Forelimb muscle (tissue), 1 donor: Measurements from ENCODE around the gene HDAC4. TPM values are rescaled to one million over a fixed set of nuclear protein-coding genes. Genes with fewer than 3 reads are reported as not detected.

Source experiments
- DNase-seq: peaks from one replicate; pipeline ENCODE4 v3.0.0-alpha.2; 2013; ENCODE audit warnings: low read depth
- polyA plus RNA-seq: library from polyadenylated mRNA; unstranded; fragments of 120-200 nt; gene quantifications from one replicate; pipeline ENCODE4 v1.2.1, GENCODE V29; 2013; ENCODE audit not compliant: insufficient read length

HDAC4 gene
- polyA plus RNA-seq, 1 donor: 12.6 TPM

- no peak for DNase-seq
Observed at GRCh38 chr2:239429473-239430350, 28.9 kb upstream of the HDAC4 start.

- no peak for DNase-seq
Observed at GRCh38 chr2:239425631-239426030, 24.8 kb upstream of the HDAC4 start.

- no peak for DNase-seq
Observed at GRCh38 chr2:239424337-239425045, 23.7 kb upstream of the HDAC4 start.

DNA sequence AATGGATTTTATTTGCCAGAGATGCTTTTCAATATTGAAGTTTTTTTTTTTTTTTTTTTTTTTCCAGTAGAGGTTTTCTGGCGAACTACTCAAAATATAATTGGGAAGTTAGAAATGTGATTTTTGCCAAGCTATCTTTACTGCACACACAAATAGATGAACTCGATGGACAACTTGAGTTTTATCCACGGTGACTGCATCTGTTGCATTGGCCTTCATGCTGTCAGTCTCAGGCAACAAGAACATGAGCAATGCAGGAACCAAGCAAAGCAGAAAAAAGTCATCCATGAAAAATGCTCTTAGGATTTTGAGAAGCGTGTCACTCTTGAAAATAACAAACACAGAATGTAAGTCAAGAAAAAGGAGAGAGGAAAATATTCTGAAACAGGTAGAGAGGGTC lies 22.7 kb upstream of the HDAC4 start:
- no peak for DNase-seq

DNA sequence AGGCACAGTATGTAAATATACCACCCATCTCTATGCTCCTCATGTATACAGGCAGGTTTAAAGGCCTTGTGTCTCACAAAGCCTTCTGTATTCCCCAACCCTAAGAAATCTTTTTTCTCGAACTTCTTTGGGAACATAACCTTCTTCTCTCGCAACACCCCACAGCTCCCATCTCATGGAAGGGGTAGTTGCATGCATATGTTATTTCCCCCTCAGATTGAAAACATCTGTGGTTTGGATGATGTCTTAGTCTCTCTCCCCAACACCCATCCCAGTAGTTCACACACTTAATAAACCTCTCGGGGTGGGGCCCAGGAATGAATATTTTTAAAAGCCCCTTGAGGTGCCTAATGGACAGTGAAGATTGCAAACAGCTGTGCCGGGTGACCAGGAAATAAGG lies 21.0 kb upstream of the HDAC4 start:
- DNase-seq: no peak

GRCh38 chr2:239420082-239420481 lies 19.3 kb upstream of the HDAC4 start:
- no peak for DNase-seq

DNA sequence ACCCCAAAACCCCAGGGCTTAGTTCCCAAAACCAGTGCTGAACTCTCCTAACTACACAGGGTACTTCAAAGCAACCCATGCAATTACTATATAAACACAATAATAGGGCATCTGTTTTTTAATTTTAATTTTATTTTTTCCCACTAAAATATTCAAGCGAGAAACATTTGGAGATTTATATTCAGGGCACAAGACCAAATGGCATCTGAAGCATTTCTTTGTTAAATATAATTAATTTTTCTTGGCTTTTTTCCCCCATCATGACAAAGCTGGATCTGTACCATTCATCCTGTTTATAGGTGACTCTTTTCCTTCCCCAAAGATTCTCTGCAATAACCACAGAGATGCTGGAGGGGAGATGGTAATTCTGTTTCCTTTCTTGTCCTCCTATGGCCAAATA lies 18.1 kb upstream of the HDAC4 start:
- no peak for DNase-seq

DNA sequence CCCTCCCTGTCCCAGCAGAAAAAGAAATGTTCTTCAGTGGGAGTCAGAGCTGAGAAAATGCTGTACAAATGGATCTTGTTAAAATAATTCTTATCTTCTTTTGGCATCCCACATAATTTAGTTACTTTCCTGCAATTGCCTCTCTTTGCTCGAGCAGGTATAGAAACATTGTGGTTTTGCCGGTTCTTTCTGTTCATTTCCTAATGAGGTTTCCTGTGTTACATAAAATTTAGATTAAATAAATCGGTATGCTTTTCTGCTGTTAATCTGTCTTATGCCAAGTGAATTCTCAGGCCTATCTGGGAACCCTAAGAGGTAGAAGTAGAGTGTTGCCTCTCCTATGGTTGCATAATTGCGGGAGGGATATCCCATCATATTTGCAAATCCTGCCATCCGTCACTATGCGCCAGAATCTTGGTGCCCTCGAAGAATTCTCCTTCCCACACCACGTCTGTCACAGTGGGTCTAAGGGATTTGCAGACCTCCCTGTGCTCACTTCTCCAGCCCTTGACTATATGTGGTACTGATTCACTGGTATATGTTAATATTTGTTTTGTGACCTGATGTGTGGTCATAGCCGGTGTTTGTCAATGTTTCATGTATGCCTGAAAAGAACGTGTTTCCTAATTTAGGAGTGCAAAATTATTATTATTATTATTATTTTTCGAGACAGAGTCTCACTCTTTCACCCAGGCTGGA lies 12.2 kb upstream of the HDAC4 start:
- DNase-seq: no peak

DNA sequence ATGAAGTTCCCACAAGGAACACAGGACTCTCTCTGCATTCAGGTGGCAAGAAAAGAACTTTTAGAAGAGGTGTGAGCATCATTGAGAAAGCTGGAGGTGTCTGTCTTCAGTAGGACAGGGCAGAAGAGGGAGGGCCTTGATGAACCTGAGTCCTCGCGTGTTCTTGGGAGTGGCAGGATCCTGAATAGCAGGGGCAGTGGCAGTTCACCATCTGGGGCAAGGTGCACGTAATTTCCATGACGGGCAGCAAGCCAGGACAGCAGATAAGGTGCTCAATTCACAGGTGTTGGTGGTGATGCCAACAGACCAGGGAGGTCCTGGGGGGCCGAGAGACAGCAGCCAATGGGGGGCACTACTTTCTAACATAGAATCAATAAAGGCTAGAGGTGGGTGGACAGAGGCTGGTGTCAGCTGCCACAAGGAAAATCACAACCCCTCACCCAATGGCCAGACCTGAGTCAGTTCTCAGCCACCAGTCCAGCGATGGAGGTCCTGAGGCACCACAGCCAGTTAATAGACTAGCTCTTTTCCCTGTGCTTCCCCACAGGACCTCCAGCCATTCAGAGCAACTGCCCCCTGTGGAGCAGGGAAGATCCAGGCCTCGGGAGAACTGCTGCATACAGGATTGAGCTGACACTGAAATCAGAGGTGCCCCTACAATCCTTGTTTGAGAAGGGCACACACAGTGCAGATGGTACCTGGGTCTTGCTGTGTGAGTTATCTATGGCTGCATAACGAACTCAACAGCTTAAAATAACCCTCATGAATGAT lies 10.9 kb upstream of the HDAC4 start:
- DNase-seq: no peak

DNA sequence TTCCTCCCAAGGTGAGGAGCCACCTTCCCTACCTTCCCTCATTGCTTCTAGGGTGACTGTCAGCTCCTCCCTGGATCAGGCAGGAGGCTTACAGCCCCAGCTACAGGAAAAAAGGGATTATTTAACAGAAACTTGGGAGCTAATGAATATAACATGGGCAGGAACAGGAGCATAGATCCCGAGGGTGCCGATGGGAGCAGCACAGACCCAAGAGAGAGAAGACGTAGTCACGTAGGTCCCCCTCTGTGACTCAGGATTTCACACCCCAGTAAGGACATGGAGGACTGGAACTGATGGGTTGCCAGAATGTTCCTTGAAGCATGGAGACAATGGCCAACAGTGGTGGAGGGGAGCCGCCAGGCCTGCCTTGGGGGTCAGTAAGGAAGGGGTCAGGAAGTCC lies 10.3 kb upstream of the HDAC4 start:
- DNase-seq: no peak

DNA sequence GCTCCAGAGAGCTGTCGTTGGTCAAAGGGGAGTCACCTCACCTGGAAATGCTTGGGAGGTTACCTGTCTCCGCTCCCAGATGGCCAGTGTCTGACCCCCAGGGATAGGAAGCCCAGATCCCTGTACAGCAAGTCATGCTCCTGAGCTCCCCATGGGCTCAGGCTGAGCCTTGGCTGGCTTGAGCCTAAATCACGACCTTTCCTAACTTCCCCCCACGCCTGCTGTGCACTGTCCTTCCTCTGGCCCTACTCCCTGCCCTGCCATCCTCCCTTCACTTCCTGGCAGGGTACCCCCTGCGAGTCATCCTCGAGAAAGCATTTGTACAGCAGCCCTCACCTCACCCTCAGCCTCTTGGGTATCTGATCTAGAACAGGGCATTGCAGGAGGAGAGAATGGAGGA lies 9.2 kb upstream of the HDAC4 start:
- no peak for DNase-seq

DNA sequence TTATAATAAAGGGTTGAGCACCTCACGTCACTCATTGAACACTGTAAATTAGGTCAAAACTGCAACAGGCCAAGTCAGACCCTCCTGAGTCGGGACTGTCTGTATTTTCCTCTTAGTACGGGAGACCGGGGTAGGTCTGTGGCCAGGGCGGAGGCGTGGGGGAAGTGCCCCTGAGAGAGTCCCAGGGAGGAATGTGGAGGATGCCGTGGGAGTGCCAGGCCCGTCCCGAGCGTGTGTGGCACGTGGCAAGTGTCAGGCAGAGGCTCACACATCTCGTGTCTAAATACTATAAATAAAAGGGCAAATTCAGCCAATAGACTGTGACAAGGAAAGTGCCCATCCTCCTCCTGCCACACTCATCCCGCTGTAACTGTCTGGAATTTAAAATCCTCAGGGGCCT lies 6.3 kb upstream of the HDAC4 start:
- DNase-seq: no peak

GRCh38 chr2:239406316-239406995 lies 5.6 kb upstream of the HDAC4 start:
- DNase-seq: no peak

DNA sequence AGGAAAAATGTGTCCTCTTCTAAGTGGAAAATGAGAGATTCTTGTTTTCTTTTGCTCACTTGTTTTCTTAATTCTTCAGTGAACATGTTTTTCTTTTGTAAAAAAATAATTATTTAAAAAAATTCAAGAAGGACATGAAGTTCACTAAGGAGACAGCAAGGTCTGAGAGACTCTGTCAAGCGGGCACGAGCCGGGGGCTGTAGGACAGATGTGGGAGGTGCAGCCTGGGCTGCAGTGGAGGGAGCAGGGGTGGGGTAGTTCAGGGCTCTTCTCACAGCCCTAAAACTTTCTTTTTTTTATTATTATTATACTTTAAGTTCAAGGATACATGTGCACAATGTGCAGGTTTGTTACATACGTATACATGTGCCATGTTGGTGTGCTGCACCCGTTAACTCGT lies 4.3 kb upstream of the HDAC4 start:
- no peak for DNase-seq

DNA sequence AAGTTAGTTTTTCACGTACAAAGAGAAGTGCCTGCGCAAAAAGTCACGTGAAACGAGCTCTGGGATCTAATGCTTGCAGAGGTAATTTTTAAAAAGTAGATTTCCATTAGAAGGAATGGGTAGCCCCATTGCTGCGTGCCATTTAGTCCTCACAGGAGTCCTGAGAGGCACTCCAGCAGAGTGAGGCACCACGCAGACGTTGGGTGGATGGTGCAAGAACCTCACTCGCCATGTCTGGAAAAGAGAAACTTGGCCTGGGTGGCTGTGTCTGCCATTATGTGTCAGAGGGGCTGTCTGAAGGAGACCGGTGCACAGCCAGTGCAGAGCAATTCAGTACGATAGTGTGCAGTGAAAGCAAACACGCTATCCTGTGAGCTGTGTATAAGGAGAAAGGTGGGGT lies 1.8 kb upstream of the HDAC4 start:
- no peak for DNase-seq

GRCh38 chr2:239401881-239402233 lies 1.0 kb upstream of the HDAC4 start:
- DNase-seq: peak; percentile 17

DNA sequence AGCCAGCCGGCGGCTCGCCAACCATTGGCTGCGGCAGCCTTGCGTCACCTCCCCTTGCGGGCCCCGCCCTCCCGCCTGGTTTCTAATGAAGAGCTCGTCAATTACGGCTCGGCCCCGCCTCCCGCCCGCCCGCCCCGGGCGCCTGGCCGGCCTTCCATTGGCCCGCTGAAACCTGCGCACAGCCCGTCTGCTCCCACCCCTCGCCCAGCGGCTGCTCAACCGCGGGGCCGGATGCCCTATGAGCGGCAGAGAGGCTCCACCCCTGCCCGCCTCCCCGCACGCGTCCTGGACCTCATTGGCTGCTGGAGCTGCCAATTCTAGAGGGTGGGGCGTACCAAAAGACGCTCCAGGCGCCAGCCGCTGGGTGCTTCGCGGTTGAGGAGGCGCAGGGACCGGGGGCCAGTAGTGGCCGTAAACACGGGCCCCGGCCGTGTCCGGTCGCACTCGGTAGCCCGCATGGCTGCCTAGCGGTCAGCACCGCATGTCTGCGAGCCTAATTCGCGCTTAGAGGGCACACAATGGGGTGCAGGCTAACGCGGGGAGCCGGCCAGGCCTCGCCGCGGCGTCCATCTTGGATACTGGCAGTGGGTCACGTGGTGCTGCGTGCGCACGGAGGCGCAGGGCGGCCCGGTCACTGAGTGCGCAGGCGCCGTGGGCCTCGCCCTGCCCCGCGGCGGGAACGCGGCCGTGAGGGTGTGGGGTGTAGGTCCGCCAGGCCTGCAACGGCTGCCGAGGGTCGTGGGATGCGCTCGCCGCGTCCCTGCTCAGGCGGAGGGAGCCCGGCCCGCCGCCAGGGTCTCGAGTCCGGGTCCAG lies 454 bp upstream of the HDAC4 start:
- DNase-seq: peak; percentile 89

- no peak for DNase-seq
Observed at GRCh38 chr2:239399921-239400595, 762 bp downstream of the HDAC4 start.

- no peak for DNase-seq
Observed at GRCh38 chr2:239399433-239399920, 1.3 kb downstream of the HDAC4 start.

DNA sequence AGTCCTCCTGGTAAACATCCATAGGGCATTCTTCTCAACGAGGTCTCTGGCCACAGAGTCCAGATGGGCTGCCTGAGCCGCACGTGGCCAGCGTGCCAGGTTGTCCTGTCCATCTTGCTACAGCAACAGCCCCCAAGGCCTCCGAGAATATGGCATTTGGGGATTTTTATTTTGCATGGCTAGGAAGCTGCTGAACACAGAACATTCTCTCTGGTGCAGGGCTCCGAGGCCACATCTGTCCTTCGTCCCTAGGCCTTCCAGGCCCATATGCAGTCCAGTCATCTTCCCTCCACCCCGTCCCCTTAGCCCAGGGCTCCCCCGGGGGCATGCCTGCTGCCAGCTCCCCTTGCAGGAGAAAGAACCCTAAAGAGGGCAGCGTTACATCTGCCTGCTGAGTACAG lies 2.3 kb downstream of the HDAC4 start:
- DNase-seq: no peak
